DOHH2 (cell line): ENCODE measurements around the gene BPIFB4.

Experiments
- H3F3A ChIP-seq: fragments of 200-600 bp; sonication (generic), shearing (Covaris generic); 2 replicates; pipeline ENCODE4 v1.6.0; 2016; ENCODE audit warnings: antibody characterized with exemption, mild to moderate bottlenecking; ENCODE audit not compliant: control insufficient read depth, insufficient read depth
- H3K27ac ChIP-seq: fragments of 200-600 bp; sonication (generic); 2 replicates; pipeline ENCODE4 v1.5.1; 2014; ENCODE audit warnings: low read depth, mild to moderate bottlenecking, low read length, moderate library complexity
- H3K27me3 ChIP-seq: fragments of 200-600 bp; sonication (generic); 2 replicates; pipeline ENCODE4 v1.6.1; 2014; ENCODE audit warnings: mild to moderate bottlenecking, low read length, mixed read lengths; ENCODE audit not compliant: control insufficient read depth
- H3K36me3 ChIP-seq: fragments of 200-600 bp; sonication (generic); 2 replicates; pipeline ENCODE4 v1.6.1; 2014; ENCODE audit warnings: mild to moderate bottlenecking, low read length, moderate library complexity, mixed read lengths; ENCODE audit not compliant: control insufficient read depth
- H3K4me1 ChIP-seq: fragments of 200-600 bp; sonication (generic); 2 replicates; pipeline ENCODE4 v1.6.1; 2014; ENCODE audit warnings: mild to moderate bottlenecking, low read length, mixed read lengths; ENCODE audit not compliant: control insufficient read depth
- H3K4me2 ChIP-seq: fragments of 200-600 bp; sonication (generic); 2 replicates; pipeline ENCODE4 v1.6.0; 2014; ENCODE audit warnings: mild to moderate bottlenecking, low read length, moderate library complexity
- H3K4me3 ChIP-seq: fragments of 200-600 bp; sonication (generic); 2 replicates; pipeline ENCODE4 v1.5.1; 2014; ENCODE audit warnings: mild to moderate bottlenecking, low read length, mixed read lengths
- H3K79me2 ChIP-seq: fragments of 200-600 bp; sonication (generic); 2 replicates; pipeline ENCODE4 v1.6.1; 2014; ENCODE audit warnings: mild to moderate bottlenecking, low read length, mixed read lengths; ENCODE audit not compliant: control insufficient read depth
- H3K9me2 ChIP-seq: fragments of 200-600 bp; sonication (generic); replicated peaks from 2 replicates; pipeline ENCODE4 v1.6.1; 2014; ENCODE audit warnings: mild to moderate bottlenecking, low read length, mixed read lengths; ENCODE audit not compliant: control insufficient read depth
- H3K9me3 ChIP-seq: fragments of 200-600 bp; sonication (generic); 2 replicates; pipeline ENCODE4 v1.6.1; 2014; ENCODE audit warnings: antibody characterized with exemption, low read length, mixed read lengths; ENCODE audit not compliant: control insufficient read depth, insufficient read depth
- H4K20me1 ChIP-seq: fragments of 200-600 bp; sonication (generic); 2 replicates; pipeline ENCODE4 v1.6.0; 2014; ENCODE audit warnings: low read depth, mild to moderate bottlenecking, antibody characterized with exemption, low read length, moderate library complexity; ENCODE audit not compliant: control insufficient read depth, insufficient read depth
- CTCF ChIP-seq: fragments of 200-600 bp; sonication (generic); IDR thresholded peaks from one replicate; pipeline ENCODE4 v1.5.1; 2014; ENCODE audit warnings: antibody characterized with exemption, mild to moderate bottlenecking, low read depth, low read length; ENCODE audit not compliant: poor library complexity, severe bottlenecking
- EZH2phosphoT487 ChIP-seq: fragments of 200-600 bp; sonication (generic); IDR thresholded peaks from 2 replicates; pipeline ENCODE4 v1.6.1; 2017; ENCODE audit warnings: borderline replicate concordance, mild to moderate bottlenecking, antibody characterized with exemption, low read length, moderate library complexity, mixed read lengths

Gene BPIFB4

DNA sequence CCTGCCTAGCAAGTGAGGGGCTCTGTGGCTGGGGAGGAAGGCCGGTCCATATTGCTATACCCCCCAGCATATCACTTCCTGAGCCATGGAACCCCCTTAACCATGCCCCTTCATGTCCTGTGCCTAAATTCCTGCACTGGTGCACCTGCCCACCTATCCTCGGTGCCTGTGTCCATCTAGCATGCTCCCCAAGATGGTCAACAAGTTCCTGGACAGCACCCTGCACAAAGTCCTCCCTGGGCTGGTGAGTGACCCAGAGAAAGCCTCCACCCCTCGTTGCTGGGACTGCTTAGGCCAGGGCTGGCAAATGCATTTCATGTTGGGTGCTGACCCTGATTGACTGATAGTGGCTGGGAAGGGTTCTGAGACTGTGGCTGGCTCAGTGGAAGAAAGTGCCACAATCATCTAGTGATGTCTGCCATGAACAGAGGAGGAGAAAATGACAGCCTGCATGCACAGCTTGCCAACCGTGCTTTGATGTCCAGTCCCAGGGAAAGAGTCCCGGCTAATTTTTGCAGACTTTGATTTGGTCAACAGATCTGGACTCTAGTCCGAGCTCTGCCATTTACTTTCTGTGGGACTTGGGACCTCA lies 44.4 kb upstream of the BPIFB4 start:
- H3K27me3 ChIP-seq: 0 out of 2 replicates have a peak, but pooled peaks cover 2% of the 10 kb centered on the region

GRCh38 chr20:33037456-33037855 lies 42.0 kb upstream of the BPIFB4 start:
- Histone ChIP-seq H3K79me2 (no peaks in the 10 kb centered on the region), H3F3A (no peaks in the 10 kb centered on the region), H3K36me3 (no peaks in the 10 kb centered on the region), H3K4me3 (no peak overlapping the region), H3K27ac (no peak overlapping the region), H4K20me1 (no peaks in the 10 kb centered on the region), H3K4me1 (no peaks in the 10 kb centered on the region), H3K4me2 (no peak overlapping the region), H3K9me3 (no peaks in the 10 kb centered on the region), H3K27me3 (0 out of 2 replicates have a peak, but pooled peaks cover 2% of the 10 kb centered on the region), H3K9me2 (no peaks in the 10 kb centered on the region)
- TF ChIP-seq EZH2phosphoT487: no peak
- no peak for TF ChIP-seq CTCF

More for the DNA sequence above, 44.4 kb upstream of the BPIFB4 start:
- H3K4me3 ChIP-seq: no peak overlapping the region
- H3K27ac ChIP-seq: no peak overlapping the region
- H3K79me2 ChIP-seq: no peaks in the 10 kb centered on the region
- TF ChIP-seq EZH2phosphoT487 (no peak), CTCF (no peak)
- H3F3A ChIP-seq: no peaks in the 10 kb centered on the region
- no peaks in the 10 kb centered on the region for H3K4me1 ChIP-seq
- no peaks in the 10 kb centered on the region for H4K20me1 ChIP-seq
- H3K36me3 ChIP-seq: no peaks in the 10 kb centered on the region
- no peak overlapping the region for H3K4me2 ChIP-seq
- no peaks in the 10 kb centered on the region for H3K9me2 ChIP-seq
- H3K9me3 ChIP-seq: no peaks in the 10 kb centered on the region

DNA sequence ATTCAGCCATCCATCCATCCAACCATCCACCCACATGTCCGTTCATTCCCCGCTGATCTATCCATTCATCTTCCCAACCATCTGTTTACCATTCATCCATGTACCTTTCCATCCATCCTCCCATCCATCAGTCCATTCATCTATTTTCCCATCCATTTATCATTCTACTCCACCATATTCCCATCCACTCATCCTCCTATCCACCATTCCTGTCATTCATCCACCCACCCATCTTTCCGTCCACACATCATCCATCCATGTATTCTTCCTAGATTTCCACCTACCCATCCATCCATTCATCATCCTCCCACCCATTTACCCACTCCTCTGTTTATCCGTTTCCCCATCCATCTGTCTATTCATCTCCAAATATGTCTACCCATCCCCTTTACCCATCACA lies 41.2 kb upstream of the BPIFB4 start:
- no peaks in the 10 kb centered on the region for H3K79me2 ChIP-seq
- H3K4me2 ChIP-seq: no peak overlapping the region
- H3K27me3 ChIP-seq: 0 out of 2 replicates have a peak, but pooled peaks cover 2% of the 10 kb centered on the region
- H3K4me3 ChIP-seq: no peak overlapping the region
- H3K9me2 ChIP-seq: no peaks in the 10 kb centered on the region
- H3K9me3 ChIP-seq: no peaks in the 10 kb centered on the region
- TF ChIP-seq CTCF (no peak), EZH2phosphoT487 (no peak)
- H4K20me1 ChIP-seq: no peaks in the 10 kb centered on the region
- no peaks in the 10 kb centered on the region for H3K36me3 ChIP-seq
- H3K27ac ChIP-seq: no peak overlapping the region
- H3K4me1 ChIP-seq: no peaks in the 10 kb centered on the region
- H3F3A ChIP-seq: no peaks in the 10 kb centered on the region

GRCh38 chr20:33042430-33042829 lies 37.0 kb upstream of the BPIFB4 start:
- Histone ChIP-seq H3K9me3 (no peaks in the 10 kb centered on the region; the same call in 1 of the 2 replicates), H3K4me1 (no peaks in the 10 kb centered on the region), H4K20me1 (no peaks in the 10 kb centered on the region), H3F3A (no peaks in the 10 kb centered on the region), H3K79me2 (no peaks in the 10 kb centered on the region), H3K4me3 (no peak overlapping the region), H3K27ac (no peak overlapping the region), H3K9me2 (no peaks in the 10 kb centered on the region), H3K36me3 (no peaks in the 10 kb centered on the region), H3K27me3 (0 out of 2 replicates have a peak, but pooled peaks cover 2% of the 10 kb centered on the region), H3K4me2 (no peak overlapping the region)
- no peak for TF ChIP-seq EZH2phosphoT487
- TF ChIP-seq CTCF: no peak
